GM12864 (cell line): Measurements from ENCODE around the gene KIAA1328.
"Not testable (repeated sequence)": the region's sequence is repeated elsewhere in the genome, so short reads cannot be mapped to it uniquely, and the experiment has no call there.

Experiments used
- DNase-seq: peaks from one replicate; pipeline ENCODE4 v3.0.0-alpha.2; 2011; ENCODE audit warnings: low read depth
- H3K4me3 ChIP-seq: 2 replicates; pipeline ENCODE4 v1.5.1; 2011; ENCODE audit warnings: mild to moderate bottlenecking, low read depth, low read length, control low read depth
- TF ChIP-seq, protein P1 (sequence below): IDR thresholded peaks from 2 replicates; pipeline ENCODE4 v1.5.1; 2011; ENCODE audit warnings: low read depth, mild to moderate bottlenecking, moderate library complexity, low read length, control low read depth, inconsistent platforms; ENCODE audit errors: missing control alignments

Gene KIAA1328

DNA sequence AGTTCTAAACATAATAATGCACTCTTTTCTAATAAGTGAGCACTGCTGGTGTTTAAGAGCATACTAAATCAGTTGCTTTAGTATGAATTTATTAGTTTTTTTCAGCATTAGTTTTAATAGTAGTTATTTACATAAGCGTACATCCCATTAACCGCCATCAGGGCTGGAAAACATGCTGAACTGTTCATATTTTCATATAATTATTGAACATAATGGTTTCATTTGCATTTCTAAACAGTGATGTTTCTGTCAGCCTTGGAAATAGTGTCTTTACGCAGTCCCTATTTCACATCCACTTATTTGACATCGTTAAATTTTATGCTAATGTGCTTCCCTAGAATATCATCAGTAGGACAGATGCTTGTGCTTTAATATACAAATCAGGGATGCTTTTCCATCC, 71.5 kb downstream of the KIAA1328 start:
- no peak overlapping the region for H3K4me3 ChIP-seq
- TF ChIP-seq, protein P1, sequence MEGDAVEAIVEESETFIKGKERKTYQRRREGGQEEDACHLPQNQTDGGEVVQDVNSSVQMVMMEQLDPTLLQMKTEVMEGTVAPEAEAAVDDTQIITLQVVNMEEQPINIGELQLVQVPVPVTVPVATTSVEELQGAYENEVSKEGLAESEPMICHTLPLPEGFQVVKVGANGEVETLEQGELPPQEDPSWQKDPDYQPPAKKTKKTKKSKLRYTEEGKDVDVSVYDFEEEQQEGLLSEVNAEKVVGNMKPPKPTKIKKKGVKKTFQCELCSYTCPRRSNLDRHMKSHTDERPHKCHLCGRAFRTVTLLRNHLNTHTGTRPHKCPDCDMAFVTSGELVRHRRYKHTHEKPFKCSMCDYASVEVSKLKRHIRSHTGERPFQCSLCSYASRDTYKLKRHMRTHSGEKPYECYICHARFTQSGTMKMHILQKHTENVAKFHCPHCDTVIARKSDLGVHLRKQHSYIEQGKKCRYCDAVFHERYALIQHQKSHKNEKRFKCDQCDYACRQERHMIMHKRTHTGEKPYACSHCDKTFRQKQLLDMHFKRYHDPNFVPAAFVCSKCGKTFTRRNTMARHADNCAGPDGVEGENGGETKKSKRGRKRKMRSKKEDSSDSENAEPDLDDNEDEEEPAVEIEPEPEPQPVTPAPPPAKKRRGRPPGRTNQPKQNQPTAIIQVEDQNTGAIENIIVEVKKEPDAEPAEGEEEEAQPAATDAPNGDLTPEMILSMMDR, result no peak
- no peak for DNase-seq

DNA sequence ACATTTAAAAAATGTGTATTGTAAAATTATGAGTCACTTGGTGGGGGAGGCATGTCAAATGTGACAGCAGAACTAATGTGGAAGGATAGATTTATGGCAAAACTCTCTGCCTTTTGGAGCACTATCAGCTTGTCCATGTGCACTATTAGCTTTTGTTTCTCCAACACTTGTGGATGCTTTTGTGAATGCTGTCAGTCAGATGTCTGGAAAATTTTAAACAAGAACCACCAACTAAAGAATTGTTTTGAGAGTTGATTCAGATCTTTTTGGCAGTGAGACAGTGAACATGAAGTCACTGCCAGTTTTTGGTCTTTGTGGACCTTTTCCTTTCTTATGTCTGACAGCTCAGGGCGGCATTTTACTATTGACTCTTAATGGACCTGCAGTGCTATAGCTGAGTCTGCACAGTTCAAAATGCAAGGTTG, 72.4 kb downstream of the KIAA1328 start:
- TF ChIP-seq, protein P1, result no peak
- no peak overlapping the region for H3K4me3 ChIP-seq
- DNase-seq, result no peak

DNA sequence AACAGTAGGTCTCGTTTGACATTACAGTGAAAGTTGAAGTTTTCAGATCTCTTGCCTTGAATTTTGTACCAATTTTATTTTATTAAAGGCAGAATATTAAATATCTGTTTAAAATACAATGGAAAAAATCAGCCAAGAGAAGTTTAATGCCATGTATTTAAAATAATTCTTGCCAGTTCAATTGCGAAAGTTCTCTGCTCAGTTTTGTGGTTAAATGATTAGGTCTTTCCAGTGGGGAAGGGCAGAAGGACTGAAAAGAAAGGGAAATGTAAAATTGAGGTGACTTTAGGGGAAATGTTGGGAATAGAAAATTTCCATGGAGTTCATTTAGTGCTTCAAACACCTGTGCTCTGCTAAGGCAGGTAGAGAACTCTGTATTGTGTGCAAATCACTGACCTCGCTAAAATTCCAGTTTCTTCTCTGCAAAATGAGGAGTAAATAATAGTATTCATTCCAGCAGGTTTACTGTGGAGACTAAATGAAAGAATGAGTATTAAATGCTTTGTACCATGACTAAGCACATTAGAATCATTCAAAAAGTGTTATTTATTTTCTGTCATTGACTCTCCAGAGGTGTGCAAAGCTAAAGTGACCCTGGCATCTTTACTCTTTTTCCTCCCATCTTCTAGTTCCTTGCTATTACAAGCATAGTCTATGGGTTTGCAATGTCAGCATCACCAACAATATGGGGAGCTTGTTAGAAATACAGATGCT, 74.4 kb downstream of the KIAA1328 start:
- no peak for DNase-seq

DNA sequence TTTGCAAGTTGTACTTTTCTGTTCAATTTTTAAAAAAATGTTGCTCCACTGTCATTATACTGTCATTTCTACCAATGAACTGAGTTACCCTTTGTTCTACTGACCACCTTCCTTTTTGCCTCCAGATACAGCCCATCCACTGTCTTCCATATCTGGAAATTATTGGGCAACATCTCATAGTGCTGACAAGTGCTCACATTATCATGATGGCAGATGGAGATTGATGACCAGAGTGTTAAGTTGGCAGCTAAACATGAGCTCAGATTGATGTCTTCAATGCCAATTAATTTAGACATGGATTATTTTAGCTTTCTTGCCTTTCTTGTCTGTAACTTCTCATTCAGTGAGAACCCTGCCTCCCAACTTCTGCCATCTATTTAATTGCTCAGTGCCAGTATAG, 76.6 kb downstream of the KIAA1328 start:
- TF ChIP-seq, protein P1, result no peak
- DNase-seq, result no peak
- no peak overlapping the region for H3K4me3 ChIP-seq

More for the DNA sequence above, 74.4 kb downstream of the KIAA1328 start:
- TF ChIP-seq, protein P1, result no peak
- H3K4me3 ChIP-seq, result no peak overlapping the region

DNA sequence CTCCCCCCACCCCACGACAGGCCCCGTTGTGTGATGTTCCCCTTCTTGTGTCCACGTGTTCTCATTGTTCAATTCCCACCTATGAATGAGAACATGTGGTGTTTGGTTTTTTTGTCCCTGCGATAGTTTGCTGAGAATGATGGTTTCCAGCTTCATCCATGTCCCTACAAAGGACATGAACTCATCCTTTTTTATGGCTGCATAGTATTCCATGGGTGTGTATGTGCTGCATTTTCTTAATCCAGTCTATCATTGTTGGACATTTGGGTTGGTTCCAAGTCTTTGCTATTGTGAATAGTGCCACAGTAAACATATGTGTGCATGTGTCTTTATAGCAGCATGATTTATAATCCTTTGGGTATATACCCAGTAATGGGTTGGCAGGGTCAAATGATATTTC, 80.4 kb downstream of the KIAA1328 start:
- not testable (repeated sequence) for H3K4me3 ChIP-seq, DNase-seq

DNA sequence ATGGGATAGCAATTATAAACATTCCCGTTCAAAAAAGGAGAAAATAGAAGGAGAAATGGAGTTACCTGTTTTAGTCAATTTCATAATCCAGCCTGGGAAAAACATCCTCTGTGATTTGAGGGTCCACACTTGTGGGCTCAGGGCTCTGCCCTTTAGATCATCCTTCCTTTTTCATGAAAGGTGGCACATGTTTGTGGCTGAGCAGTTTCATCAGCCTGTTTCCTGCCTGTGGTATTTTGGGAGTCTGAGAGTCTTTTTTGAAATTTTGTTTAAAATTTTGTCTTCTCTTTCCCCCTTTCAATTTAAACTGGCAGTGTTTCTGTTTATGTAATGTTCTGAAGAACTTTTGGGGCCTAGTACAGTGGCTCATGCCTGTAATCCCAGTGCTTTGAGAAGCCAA, 84.0 kb downstream of the KIAA1328 start:
- TF ChIP-seq, protein P1, result no peak

DNA sequence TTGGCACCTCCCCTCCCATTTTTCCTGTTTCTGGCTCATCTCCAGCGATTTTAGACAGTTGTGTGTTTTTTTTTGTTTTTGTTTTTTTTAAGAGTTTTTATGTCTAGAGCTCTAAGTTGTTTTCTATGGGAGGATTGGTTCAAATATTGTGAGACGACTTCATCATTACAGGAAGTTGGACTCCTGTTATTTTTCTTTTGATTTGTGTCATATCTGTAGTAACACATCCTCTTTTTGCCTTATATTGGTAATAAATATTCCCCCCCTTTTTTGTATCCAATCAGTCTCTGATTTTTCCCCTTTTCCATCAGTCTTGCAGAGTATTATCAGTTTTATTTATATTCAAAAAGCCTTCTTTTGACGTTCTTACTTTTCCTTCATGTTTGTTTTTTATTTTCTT, 89.0 kb downstream of the KIAA1328 start:
- TF ChIP-seq, protein P1, result no peak
- no peak overlapping the region for H3K4me3 ChIP-seq
- no peak for DNase-seq

More for the DNA sequence above, 84.0 kb downstream of the KIAA1328 start:
- DNase-seq, result peak; percentile 4
- no peak overlapping the region for H3K4me3 ChIP-seq
